ENCODE data around the gene CTSC.

CTSC gene

GRCh38 chr11:88308576-88308975 lies 29.0 kb downstream of the CTSC start:
- no peaks in the 10 kb centered on the region for H3K36me3 ChIP-seq (ENCODE audit: insufficient read depth)
- H3K79me2 ChIP-seq (ENCODE audit: insufficient read depth, low read depth) = no peaks in the 10 kb centered on the region
- no peaks in the 10 kb centered on the region for H3K4me1 ChIP-seq (ENCODE audit: low read depth, poor library complexity, severe bottlenecking)
- no peaks in the 10 kb centered on the region for H4K20me1 ChIP-seq (ENCODE audit: insufficient read depth)
- H2AFZ ChIP-seq (ENCODE audit: low read depth) = no peak overlapping the region
- no peak overlapping the region for H3K4me3 ChIP-seq (IDR thresholded peaks at IDR 0.05; ENCODE audit: insufficient read depth, low read depth, low read length)
- H3K27me3 ChIP-seq (ENCODE audit: insufficient read depth, low read depth) = no peaks in the 10 kb centered on the region
- no peak overlapping the region for H3K9ac ChIP-seq
- H3K4me2 ChIP-seq = no peak overlapping the region
- TF ChIP-seq, protein P1, sequence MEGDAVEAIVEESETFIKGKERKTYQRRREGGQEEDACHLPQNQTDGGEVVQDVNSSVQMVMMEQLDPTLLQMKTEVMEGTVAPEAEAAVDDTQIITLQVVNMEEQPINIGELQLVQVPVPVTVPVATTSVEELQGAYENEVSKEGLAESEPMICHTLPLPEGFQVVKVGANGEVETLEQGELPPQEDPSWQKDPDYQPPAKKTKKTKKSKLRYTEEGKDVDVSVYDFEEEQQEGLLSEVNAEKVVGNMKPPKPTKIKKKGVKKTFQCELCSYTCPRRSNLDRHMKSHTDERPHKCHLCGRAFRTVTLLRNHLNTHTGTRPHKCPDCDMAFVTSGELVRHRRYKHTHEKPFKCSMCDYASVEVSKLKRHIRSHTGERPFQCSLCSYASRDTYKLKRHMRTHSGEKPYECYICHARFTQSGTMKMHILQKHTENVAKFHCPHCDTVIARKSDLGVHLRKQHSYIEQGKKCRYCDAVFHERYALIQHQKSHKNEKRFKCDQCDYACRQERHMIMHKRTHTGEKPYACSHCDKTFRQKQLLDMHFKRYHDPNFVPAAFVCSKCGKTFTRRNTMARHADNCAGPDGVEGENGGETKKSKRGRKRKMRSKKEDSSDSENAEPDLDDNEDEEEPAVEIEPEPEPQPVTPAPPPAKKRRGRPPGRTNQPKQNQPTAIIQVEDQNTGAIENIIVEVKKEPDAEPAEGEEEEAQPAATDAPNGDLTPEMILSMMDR (conservative IDR thresholded peaks at IDR 0.05; ENCODE audit: low read depth, low read length) = no peak
- no peak overlapping the region for H3K27ac ChIP-seq

- no peaks in the 10 kb centered on the region for H3K4me1 ChIP-seq (ENCODE audit: low read depth, poor library complexity, severe bottlenecking)
- H3K27ac ChIP-seq = no peak overlapping the region
- H4K20me1 ChIP-seq (ENCODE audit: insufficient read depth) = no peaks in the 10 kb centered on the region
- H3K27me3 ChIP-seq (ENCODE audit: insufficient read depth, low read depth) = no peaks in the 10 kb centered on the region
- no peak overlapping the region for H3K4me2 ChIP-seq
- H3K79me2 ChIP-seq (ENCODE audit: insufficient read depth, low read depth) = no peaks in the 10 kb centered on the region
- H3K9ac ChIP-seq = no peak overlapping the region
- H3K4me3 ChIP-seq (IDR thresholded peaks at IDR 0.05; ENCODE audit: insufficient read depth, low read depth, low read length) = no peak overlapping the region
- H2AFZ ChIP-seq (ENCODE audit: low read depth) = no peak overlapping the region
- H3K36me3 ChIP-seq (ENCODE audit: insufficient read depth) = no peaks in the 10 kb centered on the region
- TF ChIP-seq, protein P1 (conservative IDR thresholded peaks at IDR 0.05; ENCODE audit: low read depth, low read length) = no peak
These were observed 29.6 kb downstream of the CTSC start for GRCh38 chr11:88307749-88308425.

DNA sequence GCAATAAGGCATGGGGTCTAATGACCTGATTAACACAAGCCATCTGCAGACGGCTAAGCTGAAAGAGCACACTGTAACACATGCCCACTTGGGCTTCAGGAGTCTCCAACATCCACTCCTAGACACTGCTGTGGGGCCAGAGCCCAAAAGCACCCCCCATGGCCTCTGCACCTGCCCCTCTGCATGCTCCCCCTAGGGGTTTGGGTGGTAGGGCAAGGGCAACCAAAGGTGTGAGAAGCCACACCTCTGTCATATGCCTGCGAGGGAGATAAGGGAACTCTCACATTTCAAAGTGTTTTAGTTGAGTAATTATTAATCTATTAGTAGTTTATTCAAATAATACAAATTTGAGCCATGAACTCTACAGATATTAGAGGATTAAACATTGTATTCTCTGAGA lies 30.8 kb downstream of the CTSC start:
- H3K79me2 ChIP-seq (ENCODE audit: insufficient read depth, low read depth) = no peaks in the 10 kb centered on the region
- no peak overlapping the region for H3K4me3 ChIP-seq (IDR thresholded peaks at IDR 0.05; ENCODE audit: insufficient read depth, low read depth, low read length)
- H3K27me3 ChIP-seq (ENCODE audit: insufficient read depth, low read depth) = no peaks in the 10 kb centered on the region
- no peak overlapping the region for H3K4me2 ChIP-seq
- H2AFZ ChIP-seq (ENCODE audit: low read depth) = no peak overlapping the region
- H3K36me3 ChIP-seq (ENCODE audit: insufficient read depth) = no peaks in the 10 kb centered on the region
- no peak overlapping the region for H3K9ac ChIP-seq
- H3K4me1 ChIP-seq (ENCODE audit: low read depth, poor library complexity, severe bottlenecking) = no peaks in the 10 kb centered on the region
- TF ChIP-seq, protein P1 (conservative IDR thresholded peaks at IDR 0.05; ENCODE audit: low read depth, low read length) = no peak
- H3K27ac ChIP-seq = no peak overlapping the region
- no peaks in the 10 kb centered on the region for H4K20me1 ChIP-seq (ENCODE audit: insufficient read depth)

DNA sequence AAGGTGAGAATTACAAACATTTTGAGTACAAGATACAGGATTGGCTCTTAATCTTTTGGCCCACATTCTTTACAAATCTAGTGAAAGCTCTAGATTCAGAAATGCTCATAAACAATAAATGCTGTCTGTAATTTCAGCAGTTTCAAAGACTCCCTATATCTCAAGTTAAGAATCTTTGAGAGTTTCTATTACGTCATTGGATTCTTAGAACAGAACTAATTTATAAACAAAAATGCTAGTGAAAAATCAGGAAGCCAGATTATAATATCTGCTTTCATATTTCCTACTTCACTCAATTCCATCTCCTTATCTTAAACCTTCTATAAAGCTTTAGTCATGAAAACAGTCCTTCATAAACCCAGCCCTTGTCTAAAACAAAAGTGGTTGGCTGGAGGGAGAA lies 32.1 kb downstream of the CTSC start:
- Histone ChIP-seq H4K20me1 (ENCODE audit: insufficient read depth) (no peaks in the 10 kb centered on the region), H3K36me3 (ENCODE audit: insufficient read depth) (no peaks in the 10 kb centered on the region), H3K27me3 (ENCODE audit: insufficient read depth, low read depth) (no peaks in the 10 kb centered on the region), H3K4me3 (IDR thresholded peaks at IDR 0.05; ENCODE audit: insufficient read depth, low read depth, low read length) (no peak overlapping the region), H2AFZ (ENCODE audit: low read depth) (no peak overlapping the region), H3K79me2 (ENCODE audit: insufficient read depth, low read depth) (no peaks in the 10 kb centered on the region), H3K4me1 (ENCODE audit: low read depth, poor library complexity, severe bottlenecking) (no peaks in the 10 kb centered on the region), H3K9ac (no peak overlapping the region), H3K4me2 (no peak overlapping the region), H3K27ac (no peak overlapping the region)
- TF ChIP-seq, protein P1 (conservative IDR thresholded peaks at IDR 0.05; ENCODE audit: low read depth, low read length) = no peak
